ENCODE data around the gene AFF2. TPM values are rescaled to one million over a fixed set of nuclear protein-coding genes. Genes with fewer than 3 reads are reported as not detected.

AFF2 gene
- total RNA-seq, 2 donors from 2014 or later = 0.89 to 3.2 TPM

DNA sequence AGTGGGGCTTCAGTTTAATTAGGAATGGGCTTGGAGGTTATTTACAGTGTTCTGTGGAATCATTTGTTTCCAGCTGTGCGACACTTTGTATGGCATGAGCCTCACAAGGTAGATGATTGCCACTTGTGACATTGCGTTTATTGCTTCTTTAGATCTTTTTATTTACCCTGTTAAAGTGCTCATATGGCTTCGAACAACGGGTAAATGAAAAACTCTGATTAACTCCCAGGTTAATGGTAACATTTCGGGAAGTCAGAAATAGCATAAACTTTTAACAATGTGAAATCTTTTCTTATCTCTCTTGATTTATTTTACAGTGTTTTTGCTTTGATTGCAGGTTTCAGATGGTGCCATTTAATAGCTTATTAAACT is 510.4 kb downstream of the AFF2 start:
- no peaks in the 10 kb centered on the region for H3K27me3 ChIP-seq
- H3K4me3 ChIP-seq = no peak overlapping the region
- H3K4me1 ChIP-seq = no peaks in the 10 kb centered on the region
- TF ChIP-seq, protein P1, sequence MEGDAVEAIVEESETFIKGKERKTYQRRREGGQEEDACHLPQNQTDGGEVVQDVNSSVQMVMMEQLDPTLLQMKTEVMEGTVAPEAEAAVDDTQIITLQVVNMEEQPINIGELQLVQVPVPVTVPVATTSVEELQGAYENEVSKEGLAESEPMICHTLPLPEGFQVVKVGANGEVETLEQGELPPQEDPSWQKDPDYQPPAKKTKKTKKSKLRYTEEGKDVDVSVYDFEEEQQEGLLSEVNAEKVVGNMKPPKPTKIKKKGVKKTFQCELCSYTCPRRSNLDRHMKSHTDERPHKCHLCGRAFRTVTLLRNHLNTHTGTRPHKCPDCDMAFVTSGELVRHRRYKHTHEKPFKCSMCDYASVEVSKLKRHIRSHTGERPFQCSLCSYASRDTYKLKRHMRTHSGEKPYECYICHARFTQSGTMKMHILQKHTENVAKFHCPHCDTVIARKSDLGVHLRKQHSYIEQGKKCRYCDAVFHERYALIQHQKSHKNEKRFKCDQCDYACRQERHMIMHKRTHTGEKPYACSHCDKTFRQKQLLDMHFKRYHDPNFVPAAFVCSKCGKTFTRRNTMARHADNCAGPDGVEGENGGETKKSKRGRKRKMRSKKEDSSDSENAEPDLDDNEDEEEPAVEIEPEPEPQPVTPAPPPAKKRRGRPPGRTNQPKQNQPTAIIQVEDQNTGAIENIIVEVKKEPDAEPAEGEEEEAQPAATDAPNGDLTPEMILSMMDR (IDR thresholded peaks at IDR 0.05) = no peak
- H3K27ac ChIP-seq = no peak overlapping the region
- H3K9me3 ChIP-seq = no peaks in the 10 kb centered on the region
- H3K36me3 ChIP-seq = no peaks in the 10 kb centered on the region
- DNase-seq (ENCODE audit: low spot score) = no peak

DNA sequence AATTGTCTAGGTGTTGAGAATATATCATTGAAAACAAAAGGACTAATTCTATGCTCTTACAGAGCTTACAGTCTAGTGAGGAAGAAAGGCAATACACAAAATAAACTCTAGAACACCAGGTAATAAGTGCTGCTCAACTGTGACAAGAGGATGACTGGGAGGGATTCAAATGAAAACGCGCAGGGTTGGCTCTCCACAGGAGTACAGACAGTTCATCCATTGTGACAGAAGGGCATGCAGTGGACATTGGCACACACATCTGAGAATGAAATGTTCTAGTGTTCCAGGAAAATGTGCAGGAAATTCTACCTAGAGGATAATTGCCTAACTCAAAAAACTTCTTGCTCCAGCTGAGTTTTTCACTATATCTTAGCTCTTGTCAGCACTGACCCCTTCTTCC is 512.7 kb downstream of the AFF2 start:
- H3K27me3 ChIP-seq = no peaks in the 10 kb centered on the region

DNA sequence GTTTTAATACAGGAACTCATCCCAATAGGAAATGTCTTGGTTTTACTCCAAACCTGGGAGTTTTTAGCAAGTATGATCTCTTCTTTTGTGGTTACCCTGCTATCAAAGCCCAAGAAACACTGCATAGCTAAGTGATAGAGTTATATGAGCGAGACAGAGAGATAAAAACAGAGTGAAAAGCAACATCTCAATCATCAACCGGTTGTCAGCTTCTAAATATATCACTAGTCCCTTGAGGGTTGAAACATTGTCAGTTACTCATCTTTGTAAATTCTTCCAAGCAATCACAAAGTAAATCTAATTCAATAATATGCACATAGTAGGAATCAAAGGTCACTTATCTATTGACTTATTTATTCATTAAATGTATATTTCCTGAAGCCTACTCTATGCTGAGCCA is 520.7 kb downstream of the AFF2 start:
- TF ChIP-seq, protein P1 (IDR thresholded peaks at IDR 0.05) = no peak
- Histone ChIP-seq H3K27ac (no peak overlapping the region), H3K4me1 (no peaks in the 10 kb centered on the region), H3K4me3 (no peak overlapping the region), H3K27me3 (no peaks in the 10 kb centered on the region), H3K36me3 (no peaks in the 10 kb centered on the region), H3K9me3 (peaks cover 0 to 27% of the 10 kb centered on the region in 2 donors)
- no peak for DNase-seq (ENCODE audit: low spot score)

More for the DNA sequence above, 512.7 kb downstream of the AFF2 start:
- H3K4me3 ChIP-seq = no peak overlapping the region
- TF ChIP-seq, protein P1 (IDR thresholded peaks at IDR 0.05) = no peak
- no peaks in the 10 kb centered on the region for H3K9me3 ChIP-seq
- no peaks in the 10 kb centered on the region for H3K4me1 ChIP-seq
- no peaks in the 10 kb centered on the region for H3K36me3 ChIP-seq
- no peak overlapping the region for H3K27ac ChIP-seq
- DNase-seq (ENCODE audit: low spot score) = no peak

DNA sequence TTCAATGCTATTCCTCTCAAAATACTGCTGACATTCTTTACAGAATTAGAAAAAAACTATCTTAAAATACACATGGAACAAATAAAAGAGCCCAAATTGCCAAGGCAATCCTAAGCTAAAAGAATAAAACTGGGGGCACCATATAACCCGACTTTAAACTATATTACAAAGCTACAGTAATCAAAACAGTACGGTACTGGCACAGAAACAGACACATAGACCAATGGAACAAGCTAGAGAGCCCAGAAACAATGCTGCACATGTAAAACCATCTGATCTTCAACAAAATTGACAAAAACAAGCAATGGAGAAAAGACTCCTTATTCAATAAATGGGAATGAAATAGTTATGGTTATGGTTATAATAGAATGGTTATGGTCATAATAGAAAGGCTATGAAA is 522.1 kb downstream of the AFF2 start:
- TF ChIP-seq, protein P1 (IDR thresholded peaks at IDR 0.05) = no peak
- peaks cover 0 to 27% of the 10 kb centered on the region in 2 donors for H3K9me3 ChIP-seq
- DNase-seq (ENCODE audit: low spot score) = no peak
- no peak overlapping the region for H3K27ac ChIP-seq
- H3K4me1 ChIP-seq = no peaks in the 10 kb centered on the region
- no peak overlapping the region for H3K4me3 ChIP-seq
- H3K27me3 ChIP-seq = no peaks in the 10 kb centered on the region
- H3K36me3 ChIP-seq = no peaks in the 10 kb centered on the region

DNA sequence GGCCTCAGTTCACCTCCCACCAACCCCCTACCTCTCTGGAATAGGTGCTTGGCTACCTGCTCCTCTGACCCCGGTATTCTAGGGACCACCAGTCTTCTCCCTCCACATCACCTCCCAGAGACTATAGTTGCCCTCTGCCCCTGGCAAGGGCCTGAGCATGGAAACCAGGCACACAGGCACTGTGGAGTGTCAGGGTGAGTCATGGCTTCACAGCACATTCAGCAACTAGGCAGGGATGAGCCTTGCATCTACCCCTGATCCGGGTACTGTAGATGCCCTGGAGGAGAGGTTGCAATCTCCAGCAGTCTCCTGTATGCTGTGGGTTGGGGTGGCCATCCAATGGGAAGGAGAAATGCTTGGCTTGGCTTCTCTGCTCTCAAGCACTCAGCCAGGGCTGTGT is 532.0 kb downstream of the AFF2 start:
- H3K36me3 ChIP-seq = no peaks in the 10 kb centered on the region
- TF ChIP-seq, protein P1 (IDR thresholded peaks at IDR 0.05) = no peak
- H3K4me3 ChIP-seq = no peak overlapping the region
- H3K4me1 ChIP-seq = no peaks in the 10 kb centered on the region
- no peak for DNase-seq (ENCODE audit: low spot score)
- H3K27me3 ChIP-seq = no peaks in the 10 kb centered on the region
- no peaks in the 10 kb centered on the region for H3K9me3 ChIP-seq
- H3K27ac ChIP-seq = no peak overlapping the region

DNA sequence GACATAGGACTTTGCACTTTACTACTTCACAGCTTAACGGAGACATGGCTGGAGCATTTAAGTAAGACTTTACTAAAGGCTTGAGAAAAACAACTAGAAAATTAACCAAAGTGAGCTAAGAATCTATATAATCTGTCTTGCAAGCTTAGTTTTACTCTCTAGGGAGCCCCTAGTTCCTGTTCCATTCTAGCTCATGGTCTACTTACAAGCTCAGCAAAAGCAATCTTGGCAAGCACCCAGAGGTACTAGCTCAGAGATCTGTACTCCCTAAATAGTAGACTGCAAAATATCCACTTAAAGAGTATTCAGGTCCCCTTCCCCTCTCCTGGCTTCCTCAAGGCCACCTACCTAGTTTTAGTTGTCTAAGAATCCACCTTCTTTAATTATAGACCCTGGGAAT is 535.7 kb downstream of the AFF2 start:
- H3K4me3 ChIP-seq = no peak overlapping the region
- DNase-seq (ENCODE audit: low spot score) = no peak
- H3K27me3 ChIP-seq = no peaks in the 10 kb centered on the region
- TF ChIP-seq, protein P1 (IDR thresholded peaks at IDR 0.05) = no peak
- no peaks in the 10 kb centered on the region for H3K4me1 ChIP-seq
- H3K9me3 ChIP-seq = no peaks in the 10 kb centered on the region
- no peak overlapping the region for H3K27ac ChIP-seq
- no peaks in the 10 kb centered on the region for H3K36me3 ChIP-seq

Data from right atrium auricular region (tissue), 2 donors.